Thymus (tissue), 2 donors: ENCODE data around the gene MAGED2. TPM values are rescaled to one million over a fixed set of nuclear protein-coding genes. Genes with fewer than 3 reads are reported as not detected.

Experiments used
- polyA plus RNA-seq: library from polyadenylated mRNA; stranded (reverse); fragments of 200-250 nt; gene quantifications from one replicate; pipeline ENCODE4 v1.2.3, GENCODE V29; 2013
- total RNA-seq: library from RNA; stranded (reverse); fragments of 120-200 nt; gene quantifications from one replicate; pipeline ENCODE4 v1.2.4, GENCODE V29; 2013
- donor health status: healthy.

MAGED2 gene
- total and polyA plus RNA-seq, 2 donors: 88.3 to 183 TPM

Other genes with a start within 250 kb of the MAGED2 start
- not detected for gene ITIH6, start 9.5 kb upstream of the MAGED2 start, total RNA-seq
- gene ITIH6, start 9.5 kb upstream of the MAGED2 start, polyA plus RNA-seq: not detected
- gene TRO, start 113.1 kb downstream of the MAGED2 start, total RNA-seq: 17.3 TPM
- gene TRO, start 113.1 kb downstream of the MAGED2 start, polyA plus RNA-seq: 12.4 TPM
- 0.19 TPM for gene PFKFB1, start 186.4 kb downstream of the MAGED2 start, total RNA-seq
- gene PFKFB1, start 186.4 kb downstream of the MAGED2 start, polyA plus RNA-seq: 0.41 TPM
- 6.7 TPM for gene APEX2, start 192.6 kb downstream of the MAGED2 start, total RNA-seq
- 9.0 TPM for gene APEX2, start 192.6 kb downstream of the MAGED2 start, polyA plus RNA-seq
- gene ALAS2, start 223.2 kb downstream of the MAGED2 start, total RNA-seq: 16.9 TPM
- gene ALAS2, start 223.2 kb downstream of the MAGED2 start, polyA plus RNA-seq: 0.41 TPM